Caki2 (cell line): ENCODE results near the gene ITGAE. TPM values are rescaled to one million over a fixed set of nuclear protein-coding genes. Genes with fewer than 3 reads are reported as not detected.

ENCODE experiments used
- DNase-seq: peaks from one replicate; pipeline ENCODE4 v3.0.0-alpha.2; 2015; ENCODE audit warnings: low read depth
- in situ Hi-C: cut with HindIII; loops from 2 replicates; pipeline ENCODE4 v1.10.0; 2016; ENCODE audit warnings: low sequenced_read_pairs, low pct_unique_long_range_greater_than_20kb, mixed read lengths
- total RNA-seq: library from RNA; depleted of rRNA; stranded (reverse); fragments of >200 nt; shearing (Covaris generic); gene quantifications from 2 replicates; pipeline ENCODE4 v1.2.3, GENCODE V29; 2014; ENCODE audit warnings: low replicate concordance; rRNA removed

ITGAE gene
- total RNA-seq, 1 experiment from 2014 or later: 38.1 TPM

DNA sequence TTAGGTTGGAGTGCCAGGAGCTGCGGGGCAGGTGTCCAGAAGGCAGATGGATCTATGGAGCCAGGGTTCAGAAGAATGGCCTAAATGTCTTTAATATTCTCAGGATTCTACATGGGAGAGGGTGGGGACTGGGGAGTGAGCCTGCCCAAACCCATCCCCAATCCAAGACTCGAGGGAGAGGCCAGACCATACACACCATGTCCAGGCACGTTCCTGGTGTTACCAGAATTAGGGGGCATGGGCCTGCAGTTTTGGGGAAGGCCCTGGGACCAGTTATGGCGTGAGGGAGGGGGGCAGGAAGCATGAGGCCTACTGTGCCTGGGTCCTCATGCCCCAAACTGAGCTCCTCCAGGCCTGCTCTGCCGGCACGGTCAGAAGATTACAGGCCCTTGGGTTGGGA is 134.5 kb downstream of the ITGAE start:
- no peak for DNase-seq
- in situ Hi-C loops: no loop called here

DNA sequence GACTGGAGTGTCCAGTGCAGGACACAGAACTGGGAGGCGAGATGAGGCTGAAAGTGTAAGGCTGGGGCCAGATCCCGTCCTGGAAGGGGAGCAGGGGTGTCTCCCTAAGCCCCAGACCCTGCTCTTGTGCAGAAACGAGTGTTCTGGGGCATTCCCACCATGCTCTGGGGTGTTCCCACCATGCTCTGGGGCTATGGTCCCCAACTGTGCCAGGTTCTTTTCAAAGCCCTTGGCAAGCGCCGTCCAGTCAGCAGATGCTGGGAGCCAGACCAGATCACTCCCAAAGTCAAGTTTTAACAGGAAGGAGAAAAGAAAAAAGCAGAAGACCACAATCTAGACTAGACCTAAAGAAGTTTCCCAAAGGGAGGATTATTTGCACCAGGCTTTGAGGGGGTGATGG is 135.2 kb downstream of the ITGAE start:
- no peak for DNase-seq
- in situ Hi-C loops: no loop called here

Other genes starting within 250 kb of the ITGAE start
- not detected in 2 replicates for gene TRPV3, start 243.4 kb downstream of the ITGAE start, total RNA-seq
- 0.87 and 0.95 TPM in 2 replicates for gene TRPV1, start 191.8 kb downstream of the ITGAE start, total RNA-seq
- gene SHPK, start 164.9 kb downstream of the ITGAE start, total RNA-seq: 8.9 and 11.1 TPM in 2 replicates
- 7.1 and 7.5 TPM in 2 replicates for gene CTNS, start 164.4 kb downstream of the ITGAE start, total RNA-seq
- gene TAX1BP3, start 132.6 kb downstream of the ITGAE start, total RNA-seq: 136 and 157 TPM in 2 replicates
- 19.1 and 34.7 TPM in 2 replicates for gene EMC6, start 132.4 kb downstream of the ITGAE start, total RNA-seq
- gene P2RX5, start 105.0 kb downstream of the ITGAE start, total RNA-seq: not detected in 2 replicates
- gene HASPIN, start 77.3 kb downstream of the ITGAE start, total RNA-seq: 9.4 and 9.9 TPM in 2 replicates
- 4.8 and 9.3 TPM in 2 replicates for gene NCBP3, start 45.1 kb upstream of the ITGAE start, total RNA-seq
- gene CAMKK1, start 91.9 kb upstream of the ITGAE start, total RNA-seq: 9.7 and 13.6 TPM in 2 replicates
- gene P2RX1, start 115.3 kb upstream of the ITGAE start, total RNA-seq: not detected in 2 replicates
- gene ATP2A3, start 163.2 kb upstream of the ITGAE start, total RNA-seq: 5.0 and 7.7 TPM in 2 replicates